ENCODE measurements around the gene EPB41L4A.

DNA sequence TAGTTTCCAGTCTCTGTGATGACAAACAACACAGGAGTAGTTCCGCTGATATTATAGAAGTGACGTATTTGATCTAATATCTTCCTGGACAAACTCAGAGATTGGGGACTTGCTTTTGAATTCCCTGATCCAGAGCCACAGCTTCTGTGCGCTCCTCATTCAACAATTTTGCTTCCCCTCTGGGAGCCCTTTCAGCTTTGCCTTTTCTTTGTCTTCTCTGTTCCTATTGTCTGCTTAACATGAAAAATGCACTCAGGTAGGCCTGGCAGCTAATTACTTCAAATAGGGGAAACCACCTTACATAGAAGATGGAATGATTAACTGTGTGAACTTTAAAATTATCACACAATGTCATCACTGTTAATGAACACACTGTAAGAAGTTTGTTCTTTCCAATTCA lies 192.9 kb downstream of the EPB41L4A start:
- TF ChIP-seq NFATC4 (CRISPR knock-in tag; IDR thresholded peaks at IDR 0.05), result no peak
- TF ChIP-seq TCF7 (CRISPR knock-in tag; IDR thresholded peaks at IDR 0.05; ENCODE audit: low read depth), result no peak
- no peak for TF ChIP-seq CTCF (IDR thresholded peaks at IDR 0.05)
